Fibroblast of skin of back (primary cell): ENCODE results near the gene TRAP1.
A peak's percentile ranks its signal among the peaks of the same experiment; 100 is the strongest.

Experiments used
- DNase-seq: peaks from one replicate; pipeline ENCODE4 v3.0.0-alpha.2; 2013

TRAP1 gene

DNA sequence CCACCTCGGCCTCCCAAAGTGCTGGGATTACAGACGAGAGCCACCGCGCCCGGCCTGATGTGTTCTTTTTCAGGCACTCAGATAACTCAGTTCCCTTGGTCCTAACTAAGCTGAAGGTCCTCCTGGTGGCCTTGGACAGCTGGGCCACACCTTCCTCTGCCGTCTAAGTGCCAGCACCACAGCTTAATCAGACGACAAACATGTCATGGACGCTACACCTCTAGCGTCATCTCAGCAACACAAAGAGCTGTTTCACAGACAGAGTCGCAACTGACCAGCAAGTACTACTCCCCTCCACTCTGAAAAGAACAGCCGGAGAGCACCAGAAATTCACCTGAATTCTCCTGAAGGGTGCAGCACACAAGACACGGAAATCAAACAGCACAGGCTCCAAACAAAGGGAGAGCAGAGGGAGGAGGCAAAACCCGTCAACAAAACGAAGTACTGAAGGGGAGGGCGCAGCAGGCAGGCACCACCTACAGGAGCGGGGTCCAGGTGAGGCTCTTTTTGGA lies 4.4 kb downstream of the TRAP1 start:
- no peak for DNase-seq

- DNase-seq: no peak
Measured at GRCh38 chr16:3706253-3707012, 10.9 kb downstream of the TRAP1 start.

DNA sequence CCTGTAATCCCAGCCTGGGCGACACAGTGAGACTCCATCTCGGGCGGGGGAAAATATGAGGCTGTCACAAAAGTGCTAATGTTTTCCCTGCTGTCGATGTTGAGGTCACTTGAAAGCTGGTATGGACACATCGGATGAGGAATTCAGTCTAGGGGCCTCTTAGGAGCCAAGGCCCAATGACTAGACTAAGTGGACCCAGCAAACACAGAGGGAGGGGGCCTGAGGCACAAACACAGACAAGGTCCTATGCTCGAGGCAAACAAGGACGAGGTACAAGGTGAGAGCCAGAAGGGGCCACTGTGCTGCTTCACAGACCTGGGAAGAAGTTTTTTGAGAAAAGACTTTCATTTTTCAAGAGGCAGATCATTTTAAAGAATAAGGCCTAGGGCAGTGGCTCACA lies 15.2 kb downstream of the TRAP1 start:
- no peak for DNase-seq

DNA sequence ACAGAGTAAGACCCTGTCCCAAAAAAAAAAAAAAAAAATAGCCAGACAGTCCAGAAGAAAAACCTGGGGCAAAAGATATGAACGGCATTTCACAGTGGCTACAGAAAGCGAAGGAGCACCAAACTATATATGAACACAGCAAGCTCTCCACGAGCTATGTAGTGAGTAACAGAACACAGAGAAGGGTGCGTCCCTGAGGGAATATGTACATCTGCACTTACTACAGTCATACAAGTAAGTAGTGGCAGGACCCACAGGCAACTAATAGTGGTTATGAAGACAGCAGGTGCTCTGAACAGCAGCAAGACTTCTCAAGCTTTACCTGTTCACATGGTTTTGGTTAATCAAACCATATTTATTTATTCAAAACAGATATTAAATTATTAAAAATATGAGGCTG lies 15.8 kb downstream of the TRAP1 start:
- DNase-seq: no peak

- no peak for DNase-seq
Measured at GRCh38 chr16:3698941-3699340, 18.4 kb downstream of the TRAP1 start.

DNA sequence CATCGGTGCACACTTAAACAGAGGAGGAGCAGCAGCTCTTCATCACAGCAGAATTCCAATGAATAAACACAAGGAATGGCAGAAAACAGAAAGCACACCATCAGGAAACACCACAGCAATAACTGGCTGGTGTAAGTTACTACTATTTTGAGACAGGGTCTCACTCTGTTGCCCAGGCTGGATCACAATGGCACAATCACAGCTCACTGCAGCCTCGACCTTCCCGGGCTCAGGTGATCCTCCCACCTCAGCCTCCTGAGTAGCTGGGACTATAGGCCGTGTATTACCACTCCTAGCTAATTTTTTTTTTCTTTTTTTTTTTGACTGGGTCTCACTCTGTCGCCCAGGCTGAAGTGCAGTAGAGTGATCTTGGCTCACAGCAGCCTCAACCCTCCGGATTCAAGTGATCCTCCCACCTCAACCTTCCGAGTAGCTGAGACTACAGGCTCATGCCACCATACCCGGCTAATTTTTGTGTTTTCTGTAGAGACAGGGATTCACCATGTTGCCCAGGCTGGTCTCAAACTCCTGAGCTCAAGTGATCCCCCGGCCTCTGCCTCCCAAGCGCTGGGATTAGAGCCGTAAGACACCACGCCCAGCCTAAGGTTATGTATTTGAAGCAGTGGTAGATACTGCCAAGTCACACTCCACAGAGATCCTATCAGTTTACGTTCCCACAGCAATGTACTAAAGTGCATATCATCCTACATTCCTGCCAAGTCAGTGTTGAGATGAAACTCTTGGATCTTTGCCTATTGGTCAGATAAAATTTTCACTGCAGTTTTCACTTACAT lies 20.7 kb downstream of the TRAP1 start:
- peak; percentile 68 for DNase-seq

- no peak for DNase-seq
Measured at GRCh38 chr16:3695610-3696369, 21.5 kb downstream of the TRAP1 start.

GRCh38 chr16:3694051-3694450 lies 23.3 kb downstream of the TRAP1 start:
- DNase-seq: no peak

DNA sequence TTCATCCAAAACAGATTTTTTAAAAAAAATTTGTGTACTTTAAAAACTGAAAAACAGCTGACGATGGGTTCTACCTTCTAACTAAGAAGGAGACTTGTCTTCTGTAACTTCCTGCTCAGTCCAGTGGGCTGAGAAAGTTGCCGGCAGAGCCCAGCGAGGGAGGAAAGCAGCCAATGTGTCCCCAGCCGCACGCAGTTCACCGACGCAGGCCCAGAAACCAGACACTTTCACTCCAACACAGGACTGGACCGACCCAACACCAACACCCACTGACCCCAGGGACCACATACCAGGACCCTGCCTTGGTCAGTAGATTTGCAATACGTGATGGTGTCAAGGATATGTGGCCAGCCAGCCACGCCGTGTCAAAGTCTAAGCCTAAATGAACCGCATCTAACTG lies 25.6 kb downstream of the TRAP1 start:
- no peak for DNase-seq

DNA sequence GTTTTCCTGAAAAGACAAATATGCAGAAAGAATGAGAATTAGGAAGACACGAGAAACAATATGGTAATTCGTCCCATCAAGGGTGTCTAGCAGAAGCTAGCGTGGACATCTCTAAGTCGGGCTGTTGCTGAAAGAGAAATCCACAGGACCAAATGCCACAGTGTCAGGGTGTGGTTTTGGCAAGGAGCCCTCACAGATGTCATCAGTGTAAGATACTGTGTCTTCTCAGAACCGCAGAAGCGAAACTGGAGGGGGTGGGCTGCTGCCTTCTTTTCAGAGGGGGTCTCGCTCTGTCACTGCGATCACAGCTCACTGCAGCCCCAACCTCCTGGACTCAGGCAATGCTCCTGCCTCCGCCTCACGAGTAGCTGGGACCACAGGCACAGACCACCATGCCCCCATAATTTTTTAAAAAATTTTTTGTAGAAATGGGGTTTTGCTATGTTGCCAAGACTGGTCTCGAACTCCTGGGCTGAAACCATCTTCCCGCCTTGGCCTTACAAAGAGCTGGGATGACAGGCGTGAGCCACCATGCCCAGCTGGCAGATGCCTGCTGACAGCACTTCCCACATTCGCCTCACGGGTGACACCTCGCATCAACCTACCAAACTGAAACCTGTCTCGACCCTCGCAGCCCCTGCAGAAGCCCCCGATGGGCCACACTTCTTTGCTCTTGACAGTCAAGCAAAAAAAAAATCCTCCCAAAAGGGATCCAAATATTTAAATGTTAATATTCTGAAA lies 26.2 kb downstream of the TRAP1 start:
- DNase-seq: peak; percentile 60

GRCh38 chr16:3690470-3690928 lies 26.8 kb downstream of the TRAP1 start:
- peak; percentile 94 for DNase-seq

DNA sequence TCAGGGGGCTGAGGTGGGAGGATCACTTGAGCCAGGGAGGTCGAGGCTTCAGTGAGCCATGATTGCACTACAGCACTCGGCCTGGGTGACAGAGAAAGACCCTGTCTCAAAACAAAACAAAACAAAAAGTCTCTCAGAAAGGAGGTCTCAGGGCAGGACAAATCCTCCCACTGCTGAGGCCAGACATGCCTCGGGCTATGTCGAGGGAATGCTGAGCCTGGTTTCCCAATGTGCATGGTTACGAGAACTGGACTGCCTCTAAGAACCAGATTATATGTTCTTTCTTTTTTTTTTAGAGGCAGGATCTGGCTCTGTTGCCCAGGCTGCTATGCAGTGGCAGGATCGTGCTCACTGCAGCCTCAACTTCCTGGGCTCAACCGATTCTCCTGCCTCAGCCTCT lies 27.6 kb downstream of the TRAP1 start:
- no peak for DNase-seq

DNA sequence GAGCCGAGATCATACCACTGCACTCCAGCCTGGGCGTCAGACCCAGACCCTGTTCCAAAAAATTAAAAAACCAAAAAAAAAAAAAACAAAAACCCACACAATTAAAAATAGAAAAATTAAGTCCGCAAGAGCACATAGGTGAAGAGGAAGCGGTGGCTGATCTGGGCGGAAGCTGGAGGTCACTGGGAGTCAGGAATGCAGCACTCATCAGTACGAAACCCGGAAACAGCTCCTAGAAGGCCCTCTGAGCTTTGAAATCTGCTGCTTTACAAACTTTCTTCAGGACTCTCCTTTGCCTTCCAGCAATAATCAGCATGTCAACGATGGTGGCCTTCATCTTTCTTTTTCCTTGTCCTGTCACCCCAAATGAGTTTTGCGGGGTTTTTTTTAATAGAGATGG lies 29.5 kb downstream of the TRAP1 start:
- no peak for DNase-seq

DNA sequence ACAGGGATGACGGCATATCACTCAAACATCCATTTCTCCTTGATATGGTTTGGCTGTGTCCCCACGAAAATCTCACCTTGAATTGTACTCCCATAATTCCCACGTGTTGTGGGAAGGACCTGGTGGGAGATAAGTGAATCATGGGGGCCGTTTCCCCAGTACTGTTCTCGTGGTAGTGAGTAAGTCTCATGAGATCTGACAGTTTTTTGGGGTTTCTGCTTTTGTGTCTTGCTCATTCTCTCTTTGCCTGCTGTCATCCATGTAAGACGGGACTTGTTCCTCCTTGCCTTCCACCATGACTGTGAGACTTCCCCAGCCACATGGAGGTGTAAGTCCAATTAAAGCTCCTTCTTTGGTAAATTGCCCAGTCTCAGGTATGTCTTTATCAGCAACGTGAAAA lies 30.3 kb downstream of the TRAP1 start:
- DNase-seq: no peak

- DNase-seq: no peak
Measured at GRCh38 chr16:3681206-3681605, 36.1 kb downstream of the TRAP1 start.

DNA sequence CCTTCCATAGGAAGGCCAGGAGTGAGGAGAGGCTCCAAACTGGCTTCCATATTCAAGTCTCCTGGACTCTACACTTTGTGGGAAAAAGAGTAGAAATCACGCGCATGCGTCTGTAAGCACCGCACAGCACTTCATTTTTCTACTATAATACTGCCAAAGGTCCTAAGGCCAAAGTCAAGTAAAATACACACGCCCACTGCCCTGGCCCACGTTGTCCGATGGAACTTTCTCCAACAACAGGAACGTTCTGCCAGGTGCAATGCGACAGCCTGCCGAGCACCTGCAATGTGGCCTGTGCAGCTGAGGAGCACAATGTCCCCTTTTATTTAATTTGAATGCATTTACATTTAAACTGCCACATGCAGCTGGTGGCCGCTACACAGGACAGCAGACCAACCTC lies 39.3 kb downstream of the TRAP1 start:
- no peak for DNase-seq

DNA sequence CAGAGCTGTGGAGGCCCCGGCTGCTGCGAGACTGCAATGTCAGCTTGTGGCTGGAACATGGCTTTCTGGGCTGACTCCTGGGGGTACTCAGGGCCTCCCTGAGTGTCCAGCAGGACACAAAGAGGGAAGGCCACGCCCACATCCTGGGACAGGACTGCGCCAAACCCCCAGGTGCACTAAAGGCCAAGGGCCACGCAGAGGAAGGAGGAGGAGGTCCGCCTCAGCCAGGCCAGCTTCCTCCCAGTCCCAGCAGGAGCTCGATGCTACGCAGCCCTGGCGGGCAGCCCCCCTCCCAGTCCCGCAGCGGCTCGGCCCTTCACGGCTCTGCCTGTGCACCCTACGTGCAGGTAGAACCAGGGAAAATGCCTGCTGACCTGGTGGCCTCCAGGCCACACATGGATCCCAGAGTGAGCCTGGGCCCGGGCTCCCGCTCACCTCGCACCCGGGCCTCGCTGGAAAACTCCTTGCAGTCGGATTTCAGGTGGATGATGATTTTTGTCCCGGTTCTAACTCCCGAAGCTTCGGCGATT lies 41.7 kb downstream of the TRAP1 start:
- no peak for DNase-seq

GRCh38 chr16:3674513-3675295 lies 42.6 kb downstream of the TRAP1 start:
- DNase-seq: no peak

- DNase-seq: no peak
Measured at GRCh38 chr16:3673676-3674377, 43.5 kb downstream of the TRAP1 start.

GRCh38 chr16:3673201-3673600 lies 44.1 kb downstream of the TRAP1 start:
- DNase-seq: no peak
